Neural cell (in vitro differentiated cells): ENCODE results near the gene ERC2. TPM values are rescaled to one million over a fixed set of nuclear protein-coding genes. Genes with fewer than 3 reads are reported as not detected.

Experiments used
- H2AFZ ChIP-seq: fragments of 200-600, 300-800 bp; sonication (generic), shearing (Covaris generic); 2 replicates; pipeline ENCODE4 v1.6.0; 2014; ENCODE audit warnings: low read depth, mild to moderate bottlenecking, antibody characterized with exemption, low read length, moderate library complexity
- H3F3A ChIP-seq: fragments of 200-600 bp; shearing (Covaris generic); 2 replicates; pipeline ENCODE4 v1.6.1; 2016; ENCODE audit warnings: mild to moderate bottlenecking, moderate library complexity, mixed read lengths, antibody characterized with exemption, low read length; ENCODE audit not compliant: insufficient read depth, poor library complexity, severe bottlenecking
- H3K27ac ChIP-seq: fragments of 200-600, 300-800 bp; sonication (generic), shearing (Covaris generic); 2 replicates; pipeline ENCODE4 v1.5.1; 2014; ENCODE audit warnings: mild to moderate bottlenecking, low read length, moderate library complexity
- H3K27me3 ChIP-seq: fragments of 300-800, 200-600 bp; sonication (generic), shearing (Covaris generic); 2 replicates; pipeline ENCODE4 v1.6.0; 2014; ENCODE audit warnings: mild to moderate bottlenecking, low read depth, low read length, moderate library complexity; ENCODE audit not compliant: insufficient read depth
- H3K36me3 ChIP-seq: fragments of 300-800, 200-600 bp; sonication (generic), shearing (Covaris generic); 2 replicates; pipeline ENCODE4 v1.5.1; 2014; ENCODE audit warnings: mild to moderate bottlenecking, antibody characterized with exemption, low read length, moderate library complexity; ENCODE audit not compliant: insufficient read depth
- H3K4me2 ChIP-seq: fragments of 300-800, 200-600 bp; sonication (generic), shearing (Covaris generic); 2 replicates; pipeline ENCODE4 v1.6.0; 2014; ENCODE audit warnings: mild to moderate bottlenecking, low read length
- H3K4me3 ChIP-seq: fragments of 300-800, 200-600 bp; sonication (generic), shearing (Covaris generic); 2 replicates; pipeline ENCODE4 v1.5.1; 2014; ENCODE audit warnings: mild to moderate bottlenecking, low read length, moderate library complexity
- H3K79me2 ChIP-seq: fragments of 200-600 bp; shearing (Covaris generic); replicated peaks from 2 replicates; pipeline ENCODE4 v1.6.0; 2014; ENCODE audit warnings: mild to moderate bottlenecking, low read length, moderate library complexity; ENCODE audit not compliant: insufficient read depth
- H3K9ac ChIP-seq: fragments of 300-800, 200-600 bp; sonication (generic), shearing (Covaris generic); 2 replicates; pipeline ENCODE4 v1.6.1; 2016; ENCODE audit warnings: mild to moderate bottlenecking, low read length, mixed read lengths
- H3K9me2 ChIP-seq: fragments of 200-600 bp; shearing (Covaris generic); 2 replicates; pipeline ENCODE4 v1.6.1; 2016; ENCODE audit warnings: mild to moderate bottlenecking, low read length, mixed read lengths; ENCODE audit not compliant: insufficient read depth
- H3K9me3 ChIP-seq: fragments of 200-600, 300-800 bp; sonication (generic), shearing (Covaris generic); 2 replicates; pipeline ENCODE4 v1.6.1; 2016; ENCODE audit warnings: mild to moderate bottlenecking, mixed run types, low read length, moderate library complexity, mixed read lengths
- H4K20me1 ChIP-seq: fragments of 200-600 bp; shearing (Covaris generic); 2 replicates; pipeline ENCODE4 v1.6.1; 2016; ENCODE audit warnings: mild to moderate bottlenecking, mixed run types; ENCODE audit not compliant: insufficient read depth
- EP300 ChIP-seq: fragments of 450-650 bp; conservative IDR thresholded peaks from 2 replicates; pipeline ENCODE4 v1.6.1; 2014; ENCODE audit warnings: antibody characterized with exemption, mild to moderate bottlenecking, moderate library complexity; ENCODE audit not compliant: poor library complexity, severe bottlenecking
- EZH2 ChIP-seq: fragments of 200-600, 300-800 bp; shearing (Covaris generic), sonication (generic); IDR thresholded peaks from 2 replicates; pipeline ENCODE4 v1.6.1; 2014; ENCODE audit warnings: antibody characterized with exemption, low read length, borderline replicate concordance, mild to moderate bottlenecking; ENCODE audit not compliant: insufficient read depth, poor library complexity, severe bottlenecking
- MXI1 ChIP-seq: fragments of 450-650 bp; conservative IDR thresholded peaks from 2 replicates; pipeline ENCODE4 v1.6.1; 2014; ENCODE audit warnings: antibody characterized with exemption, mild to moderate bottlenecking; ENCODE audit not compliant: poor library complexity, severe bottlenecking
- POLR2AphosphoS5 ChIP-seq: IDR thresholded peaks from 2 replicates; pipeline ENCODE4 v1.6.1; 2012
- RAD21 ChIP-seq: fragments of 450-650 bp; conservative IDR thresholded peaks from 2 replicates; pipeline ENCODE4 v1.6.1; 2014; ENCODE audit warnings: antibody characterized with exemption, mild to moderate bottlenecking, moderate library complexity
- SMC3 ChIP-seq: fragments of 450-650 bp; conservative IDR thresholded peaks from 2 replicates; pipeline ENCODE4 v1.6.1; 2014; ENCODE audit warnings: antibody characterized with exemption, mild to moderate bottlenecking, moderate library complexity; ENCODE audit not compliant: poor library complexity
- TAF1 ChIP-seq: IDR thresholded peaks from 2 replicates; pipeline ENCODE4 v1.6.1; 2012; ENCODE audit warnings: low read depth
- polyA plus RNA-seq: library from polyadenylated mRNA; depleted of rRNA; stranded (reverse); fragments of >200 nt; gene quantifications from 2 replicates; pipeline ENCODE4 v1.2.3, GENCODE V29; 2014
- TF ChIP-seq, protein P1 (sequence below): fragments of 450-650 bp; IDR thresholded peaks from 2 replicates; pipeline ENCODE4 v1.5.1; 2014; ENCODE audit warnings: antibody characterized with exemption, mild to moderate bottlenecking, moderate library complexity; ENCODE audit not compliant: poor library complexity, severe bottlenecking
- TF ChIP-seq, protein P2 (sequence below): IDR thresholded peaks from 2 replicates; pipeline ENCODE4 v1.6.1; 2012; ENCODE audit warnings: borderline replicate concordance

The ERC2 gene
- polyA plus RNA-seq, 1 donor from 2014 or later: 60.4 TPM

DNA sequence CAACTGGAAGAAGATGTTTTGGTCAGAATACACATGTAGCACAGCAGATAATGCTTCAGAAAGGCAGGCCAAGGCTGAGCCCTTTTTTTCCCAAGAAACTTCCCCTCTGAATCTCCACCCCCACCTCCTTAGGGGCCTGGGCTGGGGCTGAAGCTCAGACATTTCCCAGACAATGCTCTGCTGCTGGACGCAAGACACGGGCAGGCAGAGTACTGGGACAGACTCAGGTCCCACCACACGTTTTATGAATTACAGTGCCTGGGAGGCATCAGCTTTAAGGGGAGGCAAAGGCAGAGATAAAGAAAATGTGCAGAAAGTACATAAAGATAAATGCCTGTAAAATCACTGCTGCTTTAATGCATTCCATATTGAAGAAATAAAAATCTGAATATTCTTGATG is 479.4 kb downstream of the ERC2 start:
- Histone ChIP-seq H3F3A (no peaks in the 10 kb centered on the region), H3K4me3 (no peak overlapping the region), H3K9ac (no peak overlapping the region), H3K36me3 (no peaks in the 10 kb centered on the region), H4K20me1 (no peaks in the 10 kb centered on the region), H3K27me3 (no peaks in the 10 kb centered on the region), H3K9me3 (no peaks in the 10 kb centered on the region), H3K4me2 (no peak overlapping the region), H2AFZ (no peak overlapping the region), H3K9me2 (no peaks in the 10 kb centered on the region), H3K27ac (no peak overlapping the region), H3K79me2 (no peaks in the 10 kb centered on the region)
- no peak for TF ChIP-seq MXI1
- TF ChIP-seq, protein P1, sequence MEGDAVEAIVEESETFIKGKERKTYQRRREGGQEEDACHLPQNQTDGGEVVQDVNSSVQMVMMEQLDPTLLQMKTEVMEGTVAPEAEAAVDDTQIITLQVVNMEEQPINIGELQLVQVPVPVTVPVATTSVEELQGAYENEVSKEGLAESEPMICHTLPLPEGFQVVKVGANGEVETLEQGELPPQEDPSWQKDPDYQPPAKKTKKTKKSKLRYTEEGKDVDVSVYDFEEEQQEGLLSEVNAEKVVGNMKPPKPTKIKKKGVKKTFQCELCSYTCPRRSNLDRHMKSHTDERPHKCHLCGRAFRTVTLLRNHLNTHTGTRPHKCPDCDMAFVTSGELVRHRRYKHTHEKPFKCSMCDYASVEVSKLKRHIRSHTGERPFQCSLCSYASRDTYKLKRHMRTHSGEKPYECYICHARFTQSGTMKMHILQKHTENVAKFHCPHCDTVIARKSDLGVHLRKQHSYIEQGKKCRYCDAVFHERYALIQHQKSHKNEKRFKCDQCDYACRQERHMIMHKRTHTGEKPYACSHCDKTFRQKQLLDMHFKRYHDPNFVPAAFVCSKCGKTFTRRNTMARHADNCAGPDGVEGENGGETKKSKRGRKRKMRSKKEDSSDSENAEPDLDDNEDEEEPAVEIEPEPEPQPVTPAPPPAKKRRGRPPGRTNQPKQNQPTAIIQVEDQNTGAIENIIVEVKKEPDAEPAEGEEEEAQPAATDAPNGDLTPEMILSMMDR: no peak
- TF ChIP-seq POLR2AphosphoS5: no peak
- TF ChIP-seq, protein P2, sequence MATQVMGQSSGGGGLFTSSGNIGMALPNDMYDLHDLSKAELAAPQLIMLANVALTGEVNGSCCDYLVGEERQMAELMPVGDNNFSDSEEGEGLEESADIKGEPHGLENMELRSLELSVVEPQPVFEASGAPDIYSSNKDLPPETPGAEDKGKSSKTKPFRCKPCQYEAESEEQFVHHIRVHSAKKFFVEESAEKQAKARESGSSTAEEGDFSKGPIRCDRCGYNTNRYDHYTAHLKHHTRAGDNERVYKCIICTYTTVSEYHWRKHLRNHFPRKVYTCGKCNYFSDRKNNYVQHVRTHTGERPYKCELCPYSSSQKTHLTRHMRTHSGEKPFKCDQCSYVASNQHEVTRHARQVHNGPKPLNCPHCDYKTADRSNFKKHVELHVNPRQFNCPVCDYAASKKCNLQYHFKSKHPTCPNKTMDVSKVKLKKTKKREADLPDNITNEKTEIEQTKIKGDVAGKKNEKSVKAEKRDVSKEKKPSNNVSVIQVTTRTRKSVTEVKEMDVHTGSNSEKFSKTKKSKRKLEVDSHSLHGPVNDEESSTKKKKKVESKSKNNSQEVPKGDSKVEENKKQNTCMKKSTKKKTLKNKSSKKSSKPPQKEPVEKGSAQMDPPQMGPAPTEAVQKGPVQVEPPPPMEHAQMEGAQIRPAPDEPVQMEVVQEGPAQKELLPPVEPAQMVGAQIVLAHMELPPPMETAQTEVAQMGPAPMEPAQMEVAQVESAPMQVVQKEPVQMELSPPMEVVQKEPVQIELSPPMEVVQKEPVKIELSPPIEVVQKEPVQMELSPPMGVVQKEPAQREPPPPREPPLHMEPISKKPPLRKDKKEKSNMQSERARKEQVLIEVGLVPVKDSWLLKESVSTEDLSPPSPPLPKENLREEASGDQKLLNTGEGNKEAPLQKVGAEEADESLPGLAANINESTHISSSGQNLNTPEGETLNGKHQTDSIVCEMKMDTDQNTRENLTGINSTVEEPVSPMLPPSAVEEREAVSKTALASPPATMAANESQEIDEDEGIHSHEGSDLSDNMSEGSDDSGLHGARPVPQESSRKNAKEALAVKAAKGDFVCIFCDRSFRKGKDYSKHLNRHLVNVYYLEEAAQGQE: no peak

DNA sequence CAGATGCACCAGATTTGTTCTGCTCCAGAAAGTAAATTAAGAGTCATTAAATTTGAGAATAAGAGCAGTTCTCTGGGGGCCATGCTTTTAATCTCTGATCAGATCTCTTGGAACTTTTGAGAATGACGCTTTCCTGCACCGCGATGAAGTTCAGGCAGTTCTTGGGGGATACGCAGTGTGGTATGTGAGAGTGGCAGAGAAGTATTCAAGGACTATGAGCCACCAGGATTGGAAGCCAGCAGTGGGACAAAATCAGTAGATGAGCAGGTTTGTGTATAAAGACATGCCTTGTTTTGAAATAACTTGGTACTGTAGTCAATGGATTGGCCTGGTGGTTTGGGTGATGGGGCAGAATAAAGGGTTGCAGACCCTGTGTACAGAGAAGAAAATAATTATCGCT is 483.6 kb downstream of the ERC2 start:
- no peak overlapping the region for H3K9ac ChIP-seq
- H3K27me3 ChIP-seq: no peaks in the 10 kb centered on the region
- TF ChIP-seq POLR2AphosphoS5 (no peak), EZH2 (no peak), SMC3 (no peak), TAF1 (no peak), EP300 (no peak), RAD21 (no peak), MXI1 (no peak)
- TF ChIP-seq, protein P2: no peak
- TF ChIP-seq, protein P1: no peak
- no peak overlapping the region for H2AFZ ChIP-seq
- H3K79me2 ChIP-seq: no peaks in the 10 kb centered on the region
- no peaks in the 10 kb centered on the region for H3K9me2 ChIP-seq
- no peaks in the 10 kb centered on the region for H3K36me3 ChIP-seq
- no peaks in the 10 kb centered on the region for H4K20me1 ChIP-seq
- no peak overlapping the region for H3K4me2 ChIP-seq
- H3F3A ChIP-seq: no peaks in the 10 kb centered on the region
- H3K27ac ChIP-seq: no peak overlapping the region
- no peak overlapping the region for H3K4me3 ChIP-seq
- H3K9me3 ChIP-seq: no peaks in the 10 kb centered on the region
